HUES6 (cell line): Measurements from ENCODE around the gene CAND2.

ENCODE experiments used
- H3K27ac ChIP-seq: 2 replicates; pipeline ENCODE4 v1.7.0; 2013; ENCODE audit warnings: low read depth, mild to moderate bottlenecking, low read length, inconsistent platforms
- H3K27me3 ChIP-seq: 2 replicates; pipeline ENCODE4 v1.6.1; 2013; ENCODE audit warnings: low read length; ENCODE audit not compliant: control insufficient read depth, insufficient read depth
- H3K36me3 ChIP-seq: 2 replicates; pipeline ENCODE4 v1.6.1; 2013; ENCODE audit warnings: low read length; ENCODE audit not compliant: control insufficient read depth, insufficient read depth
- H3K4me1 ChIP-seq: 2 replicates; pipeline ENCODE4 v1.6.1; 2013; ENCODE audit warnings: low read length; ENCODE audit not compliant: control insufficient read depth, insufficient read depth
- H3K4me3 ChIP-seq: 2 replicates; pipeline ENCODE4 v1.5.1; 2013; ENCODE audit warnings: low read depth, low read length
- H3K9ac ChIP-seq: one replicate; pipeline ENCODE4 v1.6.1; 2013; ENCODE audit warnings: mild to moderate bottlenecking, low read length
- H3K9me3 ChIP-seq: 2 replicates; pipeline ENCODE4 v1.6.1; 2013; ENCODE audit warnings: low read depth, low read length; ENCODE audit not compliant: control insufficient read depth, insufficient read depth

The CAND2 gene

GRCh38 chr3:12809001-12809400, 12.5 kb downstream of the CAND2 start:
- H3K9me3 ChIP-seq = no peaks in the 10 kb centered on the region

GRCh38 chr3:12809435-12809834, 13.0 kb downstream of the CAND2 start:
- Histone ChIP-seq H3K27me3 (no peaks in the 10 kb centered on the region), H3K4me1 (peaks cover 15% of the 10 kb centered on the region), H3K9ac (no peak overlapping the region), H3K9me3 (no peaks in the 10 kb centered on the region), H3K36me3 (peaks cover 25% of the 10 kb centered on the region; the same call in 1 of the 2 replicates), H3K27ac (no peak overlapping the region), H3K4me3 (peak overlapping the region; percentile 85)

More at GRCh38 chr3:12809001-12809400, 12.5 kb downstream of the CAND2 start:
- Histone ChIP-seq H3K36me3 (peaks cover 22% of the 10 kb centered on the region; the same call in 1 of the 2 replicates), H3K27me3 (no peaks in the 10 kb centered on the region), H3K9ac (no peak overlapping the region), H3K27ac (no peak overlapping the region), H3K4me3 (no peak overlapping the region), H3K4me1 (peaks cover 15% of the 10 kb centered on the region)

GRCh38 chr3:12810013-12810780, 13.7 kb downstream of the CAND2 start:
- Histone ChIP-seq H3K27ac (no peak overlapping the region), H3K36me3 (peaks cover 28% of the 10 kb centered on the region), H3K9me3 (no peaks in the 10 kb centered on the region), H3K27me3 (no peaks in the 10 kb centered on the region), H3K9ac (peak overlapping the region; percentile 67), H3K4me3 (peak overlapping the region; percentile 85), H3K4me1 (peaks cover 15% of the 10 kb centered on the region)

- no peak overlapping the region for H3K27ac ChIP-seq
- H3K9ac ChIP-seq = no peak overlapping the region
- no peaks in the 10 kb centered on the region for H3K9me3 ChIP-seq
- peaks cover 15% of the 10 kb centered on the region for H3K4me1 ChIP-seq
- no peaks in the 10 kb centered on the region for H3K27me3 ChIP-seq
- H3K36me3 ChIP-seq = peaks cover 29% of the 10 kb centered on the region
- peak overlapping the region; percentile 51 for H3K4me3 ChIP-seq
These were observed 14.5 kb downstream of the CAND2 start for GRCh38 chr3:12810961-12811360.

GRCh38 chr3:12812812-12813211, 16.3 kb downstream of the CAND2 start:
- no peak overlapping the region for H3K27ac ChIP-seq
- H3K9me3 ChIP-seq = no peaks in the 10 kb centered on the region
- peaks cover 42% of the 10 kb centered on the region for H3K36me3 ChIP-seq
- no peaks in the 10 kb centered on the region for H3K27me3 ChIP-seq
- no peak overlapping the region for H3K4me3 ChIP-seq
- H3K4me1 ChIP-seq = peaks cover 15% of the 10 kb centered on the region
- no peak overlapping the region for H3K9ac ChIP-seq

DNA sequence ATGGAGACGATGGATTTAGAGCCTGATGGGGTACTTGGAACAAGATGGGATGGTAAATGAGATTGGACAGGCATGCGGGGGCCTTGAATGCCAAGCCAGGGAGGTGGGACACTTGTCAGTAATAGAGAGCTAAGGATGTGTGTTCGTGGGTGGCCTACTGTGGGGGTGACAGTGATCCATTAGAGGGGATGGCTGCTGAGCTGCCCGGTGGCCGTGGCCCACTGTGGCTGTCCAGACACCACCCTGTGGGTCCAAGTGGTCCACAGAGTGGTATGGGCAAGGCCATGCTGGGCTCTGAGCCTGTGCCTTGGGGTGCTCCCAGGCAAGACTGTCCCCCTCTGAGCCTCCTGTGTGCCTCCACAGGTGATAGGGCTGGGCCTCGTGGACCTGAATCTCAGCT, 17.5 kb downstream of the CAND2 start:
- Histone ChIP-seq H3K4me3 (no peak overlapping the region), H3K4me1 (peaks cover 15% of the 10 kb centered on the region), H3K9ac (no peak overlapping the region), H3K9me3 (no peaks in the 10 kb centered on the region), H3K27me3 (no peaks in the 10 kb centered on the region), H3K36me3 (peaks cover 42% of the 10 kb centered on the region), H3K27ac (no peak overlapping the region)

GRCh38 chr3:12815078-12815477, 18.6 kb downstream of the CAND2 start:
- H3K9ac ChIP-seq = no peak overlapping the region
- no peak overlapping the region for H3K4me3 ChIP-seq
- peaks cover 43% of the 10 kb centered on the region for H3K36me3 ChIP-seq
- H3K4me1 ChIP-seq = peaks cover 9% of the 10 kb centered on the region
- no peak overlapping the region for H3K27ac ChIP-seq
- no peaks in the 10 kb centered on the region for H3K9me3 ChIP-seq
- no peaks in the 10 kb centered on the region for H3K27me3 ChIP-seq

DNA sequence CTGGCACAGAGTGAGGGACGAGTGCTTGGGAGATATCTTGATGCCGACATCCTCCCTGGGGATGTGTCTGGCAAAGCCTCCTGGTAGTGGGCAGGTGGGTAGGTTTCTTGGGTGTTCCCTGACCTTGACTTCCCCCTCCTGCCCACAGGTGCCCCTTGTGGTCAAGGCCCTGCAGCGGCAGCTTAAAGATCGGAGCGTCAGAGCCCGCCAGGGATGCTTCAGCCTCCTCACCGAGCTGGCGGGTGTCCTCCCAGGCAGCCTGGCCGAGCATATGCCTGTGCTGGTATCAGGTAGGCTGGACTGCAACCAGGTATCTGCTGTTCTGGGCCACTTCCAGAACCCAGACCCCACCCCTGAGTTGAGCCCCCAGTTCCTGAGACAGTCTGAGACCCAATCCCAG, 19.2 kb downstream of the CAND2 start:
- Histone ChIP-seq H3K36me3 (peaks cover 47% of the 10 kb centered on the region), H3K9me3 (no peaks in the 10 kb centered on the region), H3K27ac (no peak overlapping the region), H3K27me3 (no peaks in the 10 kb centered on the region), H3K4me1 (peaks cover 5% of the 10 kb centered on the region), H3K4me3 (no peak overlapping the region), H3K9ac (no peak overlapping the region)

- Histone ChIP-seq H3K4me1 (no peaks in the 10 kb centered on the region), H3K27ac (no peak overlapping the region), H3K4me3 (no peak overlapping the region), H3K36me3 (peaks cover 47% of the 10 kb centered on the region), H3K9ac (no peak overlapping the region), H3K9me3 (no peaks in the 10 kb centered on the region), H3K27me3 (no peaks in the 10 kb centered on the region)
These were observed 20.3 kb downstream of the CAND2 start for GRCh38 chr3:12816521-12817342.

GRCh38 chr3:12817343-12817710, 20.8 kb downstream of the CAND2 start:
- H3K27me3 ChIP-seq = no peaks in the 10 kb centered on the region
- H3K9ac ChIP-seq = no peak overlapping the region
- H3K9me3 ChIP-seq = no peaks in the 10 kb centered on the region
- no peak overlapping the region for H3K4me3 ChIP-seq
- H3K27ac ChIP-seq = no peak overlapping the region
- peaks cover 47% of the 10 kb centered on the region for H3K36me3 ChIP-seq
- no peaks in the 10 kb centered on the region for H3K4me1 ChIP-seq

GRCh38 chr3:12818273-12818672, 21.8 kb downstream of the CAND2 start:
- Histone ChIP-seq H3K4me3 (no peak overlapping the region), H3K36me3 (peaks cover 45% of the 10 kb centered on the region), H3K27me3 (no peaks in the 10 kb centered on the region), H3K4me1 (no peaks in the 10 kb centered on the region), H3K9me3 (no peaks in the 10 kb centered on the region), H3K9ac (no peak overlapping the region), H3K27ac (no peak overlapping the region)
